Smooth muscle cell (in vitro differentiated cells): Measurements from ENCODE around the gene FABP3. TPM values are rescaled to one million over a fixed set of nuclear protein-coding genes. Genes with fewer than 3 reads are reported as not detected.

ENCODE experiments used
- DNase-seq: peaks from one replicate; lab custom pipeline; 2025; ENCODE audit not compliant: unreplicated experiment; lab: John Stamatoyannopoulos, UW
- H2AFZ ChIP-seq: fragments of 200-600 bp; sonication (generic); 2 replicates; pipeline ENCODE4 v1.6.0; 2016; ENCODE audit warnings: antibody characterized with exemption, low read depth, mild to moderate bottlenecking
- H3F3A ChIP-seq: fragments of 200-600 bp; sonication (generic); 2 replicates; pipeline ENCODE4 v1.6.0; 2017; ENCODE audit warnings: antibody characterized with exemption, low read depth
- H3K27ac ChIP-seq: fragments of 200-600 bp; sonication (generic); 2 replicates; pipeline ENCODE4 v1.5.1; 2016; ENCODE audit warnings: low read depth, mild to moderate bottlenecking
- H3K27me3 ChIP-seq: fragments of 200-600 bp; sonication (generic); 2 replicates; pipeline ENCODE4 v1.6.1; 2016; ENCODE audit warnings: low read depth, mild to moderate bottlenecking
- H3K36me3 ChIP-seq: fragments of 200-600 bp; sonication (generic); 2 replicates; pipeline ENCODE4 v1.5.1; 2016; ENCODE audit warnings: low read depth
- H3K4me1 ChIP-seq: fragments of 200-600 bp; sonication (generic); 2 replicates; pipeline ENCODE4 v1.5.1; 2016; ENCODE audit warnings: low read depth
- H3K4me2 ChIP-seq: fragments of 200-600 bp; sonication (generic); 2 replicates; pipeline ENCODE4 v1.6.0; 2016; ENCODE audit warnings: mild to moderate bottlenecking
- H3K4me3 ChIP-seq: fragments of 200-600 bp; sonication (generic); 2 replicates; pipeline ENCODE4 v1.5.1; 2016; ENCODE audit warnings: mild to moderate bottlenecking
- H3K79me2 ChIP-seq: fragments of 200-600 bp; sonication (generic); 2 replicates; pipeline ENCODE4 v1.6.0; 2016; ENCODE audit warnings: low read depth, mild to moderate bottlenecking
- H3K9ac ChIP-seq: fragments of 200-600 bp; sonication (generic); 2 replicates; pipeline ENCODE4 v1.6.0; 2016; ENCODE audit warnings: low read depth
- H3K9me3 ChIP-seq: fragments of 200-600 bp; sonication (generic); replicated peaks from 2 replicates; pipeline ENCODE4 v1.5.1; 2016; ENCODE audit warnings: low read depth
- H4K20me1 ChIP-seq: fragments of 200-600 bp; sonication (generic); 2 replicates; pipeline ENCODE4 v1.6.0; 2016; ENCODE audit warnings: low read depth
- WGBS: methylation state at CpG from one replicate; pipeline ENCODE4 v1.1.7; 2016; ENCODE audit warnings: low lambda C conversion rate; 5-methylcytosine and 5-hydroxymethylcytosine counted together
- polyA plus RNA-seq: library from polyadenylated mRNA; unstranded; fragments of >200 nt; fragmentation: Nextera tagmentation; extraction: Ambion mirVana; gene quantifications from 2 replicates; pipeline ENCODE4 v1.2.1, GENCODE V29; 2016
- total RNA-seq: library from RNA; depleted of rRNA; stranded (reverse); fragments of >200 nt; gene quantifications from 2 replicates; pipeline ENCODE4 v1.2.3, GENCODE V29; 2014
- TF ChIP-seq, protein P1 (sequence below): fragments of 200-600 bp; sonication (generic); IDR thresholded peaks from 2 replicates; pipeline ENCODE4 v1.5.1; 2017; ENCODE audit warnings: borderline replicate concordance, mild to moderate bottlenecking, antibody characterized with exemption; ENCODE audit not compliant: insufficient read depth, poor library complexity, severe bottlenecking

The FABP3 gene
- total and polyA plus RNA-seq, 2 experiments from 2014 or later, result 2.5 to 6.9 TPM

DNA sequence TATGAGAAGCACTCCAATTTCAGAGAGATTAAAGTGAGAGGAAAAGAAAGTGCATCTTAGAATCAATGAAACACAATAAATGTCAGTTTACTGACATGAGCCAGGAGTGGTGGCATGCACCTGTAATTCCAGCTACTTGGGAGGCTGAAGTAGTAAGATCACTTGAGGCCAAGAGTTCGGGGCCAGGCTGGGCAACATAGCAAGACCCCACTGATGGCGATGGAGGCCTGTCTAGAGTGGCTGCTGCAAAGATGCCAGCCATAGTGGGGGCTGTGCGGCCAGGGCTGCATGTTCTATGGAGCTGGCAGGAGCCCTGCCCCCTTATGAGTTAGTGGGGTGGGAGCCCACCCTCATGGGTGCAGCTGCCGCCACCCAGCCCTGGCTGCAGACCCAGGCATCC lies 48.8 kb downstream of the FABP3 start:
- Histone ChIP-seq H3K4me1 (peaks cover 6% of the 10 kb centered on the region), H3K4me3 (no peak overlapping the region), H2AFZ (no peak overlapping the region), H3K79me2 (no peaks in the 10 kb centered on the region), H3K4me2 (no peak overlapping the region), H3K9ac (no peak overlapping the region), H3K27me3 (no peaks in the 10 kb centered on the region), H3F3A (no peaks in the 10 kb centered on the region), H4K20me1 (peaks cover 2% of the 10 kb centered on the region), H3K9me3 (no peaks in the 10 kb centered on the region), H3K36me3 (no peaks in the 10 kb centered on the region), H3K27ac (no peak overlapping the region)
- TF ChIP-seq, protein P1, sequence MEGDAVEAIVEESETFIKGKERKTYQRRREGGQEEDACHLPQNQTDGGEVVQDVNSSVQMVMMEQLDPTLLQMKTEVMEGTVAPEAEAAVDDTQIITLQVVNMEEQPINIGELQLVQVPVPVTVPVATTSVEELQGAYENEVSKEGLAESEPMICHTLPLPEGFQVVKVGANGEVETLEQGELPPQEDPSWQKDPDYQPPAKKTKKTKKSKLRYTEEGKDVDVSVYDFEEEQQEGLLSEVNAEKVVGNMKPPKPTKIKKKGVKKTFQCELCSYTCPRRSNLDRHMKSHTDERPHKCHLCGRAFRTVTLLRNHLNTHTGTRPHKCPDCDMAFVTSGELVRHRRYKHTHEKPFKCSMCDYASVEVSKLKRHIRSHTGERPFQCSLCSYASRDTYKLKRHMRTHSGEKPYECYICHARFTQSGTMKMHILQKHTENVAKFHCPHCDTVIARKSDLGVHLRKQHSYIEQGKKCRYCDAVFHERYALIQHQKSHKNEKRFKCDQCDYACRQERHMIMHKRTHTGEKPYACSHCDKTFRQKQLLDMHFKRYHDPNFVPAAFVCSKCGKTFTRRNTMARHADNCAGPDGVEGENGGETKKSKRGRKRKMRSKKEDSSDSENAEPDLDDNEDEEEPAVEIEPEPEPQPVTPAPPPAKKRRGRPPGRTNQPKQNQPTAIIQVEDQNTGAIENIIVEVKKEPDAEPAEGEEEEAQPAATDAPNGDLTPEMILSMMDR, result no peak
- 100% methylated on average over 4 of the region's 4 CpGs for WGBS
- no peak for DNase-seq

DNA sequence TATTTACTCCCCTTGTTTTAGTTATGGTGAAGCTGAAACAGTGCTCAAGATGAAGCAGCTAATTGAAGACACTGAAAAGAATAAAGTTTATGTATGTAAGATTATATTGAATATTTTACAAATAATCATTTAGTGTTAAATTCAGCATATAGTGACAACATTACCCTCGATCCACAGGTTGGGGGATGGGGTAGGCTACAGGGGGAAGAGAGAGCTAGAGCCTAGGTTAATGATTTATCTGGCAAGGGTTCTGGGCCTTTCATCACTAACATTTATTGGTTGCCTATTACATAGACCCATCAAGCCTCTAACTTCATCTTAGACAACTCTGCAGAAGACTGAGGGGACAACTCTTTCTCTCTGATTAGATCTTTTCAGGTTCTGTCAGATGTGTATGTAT lies 54.7 kb downstream of the FABP3 start:
- H3F3A ChIP-seq, result no peaks in the 10 kb centered on the region
- H2AFZ ChIP-seq, result no peak overlapping the region
- no peaks in the 10 kb centered on the region for H3K9me3 ChIP-seq
- 89% methylated on average over 1 of the region's 1 CpG for WGBS
- no peak for DNase-seq
- TF ChIP-seq, protein P1, result no peak
- H3K4me2 ChIP-seq, result no peak overlapping the region
- H3K79me2 ChIP-seq, result no peaks in the 10 kb centered on the region
- no peaks in the 10 kb centered on the region for H4K20me1 ChIP-seq
- no peaks in the 10 kb centered on the region for H3K27me3 ChIP-seq
- H3K27ac ChIP-seq, result no peak overlapping the region
- H3K36me3 ChIP-seq, result peaks cover 9% of the 10 kb centered on the region
- H3K4me3 ChIP-seq, result no peak overlapping the region
- no peak overlapping the region for H3K9ac ChIP-seq
- H3K4me1 ChIP-seq, result no peaks in the 10 kb centered on the region

DNA sequence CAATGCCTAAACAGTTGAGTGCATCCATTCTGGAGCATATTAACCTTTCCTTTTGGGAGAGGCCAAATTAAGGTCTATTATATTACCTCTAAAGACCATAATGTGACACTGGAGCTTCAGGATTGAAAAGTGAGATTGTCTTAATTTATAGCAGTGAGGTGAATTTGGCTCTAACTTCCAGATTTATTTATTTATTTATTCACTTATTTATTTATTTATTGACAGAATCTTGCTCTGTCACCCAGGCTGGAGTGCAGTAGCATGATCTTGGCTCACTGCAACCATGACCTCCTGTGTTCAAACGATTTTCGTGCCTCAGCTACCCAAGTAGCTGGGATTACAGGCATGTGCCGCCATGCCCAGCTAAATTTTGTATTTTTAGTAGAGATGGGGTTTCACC lies 57.0 kb downstream of the FABP3 start:
- H3K4me2 ChIP-seq, result no peak overlapping the region
- H4K20me1 ChIP-seq, result no peaks in the 10 kb centered on the region
- H3K79me2 ChIP-seq, result no peaks in the 10 kb centered on the region
- WGBS, result 100% methylated on average over 3 of the region's 3 CpGs
- H3K27ac ChIP-seq, result no peak overlapping the region
- H3K9me3 ChIP-seq, result no peaks in the 10 kb centered on the region
- no peak overlapping the region for H3K9ac ChIP-seq
- peaks cover 18% of the 10 kb centered on the region for H3K36me3 ChIP-seq
- no peak for DNase-seq
- H2AFZ ChIP-seq, result no peak overlapping the region
- H3K27me3 ChIP-seq, result no peaks in the 10 kb centered on the region
- H3F3A ChIP-seq, result no peaks in the 10 kb centered on the region
- TF ChIP-seq, protein P1, result no peak
- no peak overlapping the region for H3K4me3 ChIP-seq
- H3K4me1 ChIP-seq, result no peaks in the 10 kb centered on the region

Other genes with a start within 250 kb of the FABP3 start
- 0.45 TPM in 1 of 2 replicates, not detected in the other for gene NKAIN1, start 133.2 kb downstream of the FABP3 start, total RNA-seq
- gene NKAIN1, start 133.2 kb downstream of the FABP3 start, polyA plus RNA-seq, result 0.39 and 1.4 TPM in 2 replicates
- 83.4 and 97.2 TPM in 2 replicates for gene SNRNP40, start 76.3 kb downstream of the FABP3 start, total RNA-seq
- gene SNRNP40, start 76.3 kb downstream of the FABP3 start, polyA plus RNA-seq, result 67.6 and 77.9 TPM in 2 replicates
- 34.2 and 44.7 TPM in 2 replicates for gene ZCCHC17, start 76.0 kb downstream of the FABP3 start, total RNA-seq
- gene ZCCHC17, start 76.0 kb downstream of the FABP3 start, polyA plus RNA-seq, result 47.3 and 50.9 TPM in 2 replicates
- gene SERINC2, start 40.1 kb upstream of the FABP3 start, total RNA-seq, result 26.4 and 31.6 TPM in 2 replicates
- gene SERINC2, start 40.1 kb upstream of the FABP3 start, polyA plus RNA-seq, result 41.3 and 98.8 TPM in 2 replicates
- 142 and 148 TPM in 2 replicates for gene TINAGL1, start 203.4 kb upstream of the FABP3 start, total RNA-seq
- 40.9 and 219 TPM in 2 replicates for gene TINAGL1, start 203.4 kb upstream of the FABP3 start, polyA plus RNA-seq
- 2.0 TPM in 1 of 2 replicates, not detected in the other for gene HCRTR1, start 244.6 kb upstream of the FABP3 start, total RNA-seq
- 0.19 TPM in 1 of 2 replicates, not detected in the other for gene HCRTR1, start 244.6 kb upstream of the FABP3 start, polyA plus RNA-seq